GM18873 (cell line): ENCODE measurements around the gene ITPKC.

ENCODE experiments used
- ATAC-seq: cut with Tn5 transposase; IDR thresholded peaks from one replicate; pipeline ENCODE4 v1.9.1; 2021; ENCODE audit warnings: mild to moderate bottlenecking, moderate library complexity, moderate number of reproducible peaks; ENCODE audit not compliant: unreplicated experiment, low FRiP score

ITPKC gene

DNA sequence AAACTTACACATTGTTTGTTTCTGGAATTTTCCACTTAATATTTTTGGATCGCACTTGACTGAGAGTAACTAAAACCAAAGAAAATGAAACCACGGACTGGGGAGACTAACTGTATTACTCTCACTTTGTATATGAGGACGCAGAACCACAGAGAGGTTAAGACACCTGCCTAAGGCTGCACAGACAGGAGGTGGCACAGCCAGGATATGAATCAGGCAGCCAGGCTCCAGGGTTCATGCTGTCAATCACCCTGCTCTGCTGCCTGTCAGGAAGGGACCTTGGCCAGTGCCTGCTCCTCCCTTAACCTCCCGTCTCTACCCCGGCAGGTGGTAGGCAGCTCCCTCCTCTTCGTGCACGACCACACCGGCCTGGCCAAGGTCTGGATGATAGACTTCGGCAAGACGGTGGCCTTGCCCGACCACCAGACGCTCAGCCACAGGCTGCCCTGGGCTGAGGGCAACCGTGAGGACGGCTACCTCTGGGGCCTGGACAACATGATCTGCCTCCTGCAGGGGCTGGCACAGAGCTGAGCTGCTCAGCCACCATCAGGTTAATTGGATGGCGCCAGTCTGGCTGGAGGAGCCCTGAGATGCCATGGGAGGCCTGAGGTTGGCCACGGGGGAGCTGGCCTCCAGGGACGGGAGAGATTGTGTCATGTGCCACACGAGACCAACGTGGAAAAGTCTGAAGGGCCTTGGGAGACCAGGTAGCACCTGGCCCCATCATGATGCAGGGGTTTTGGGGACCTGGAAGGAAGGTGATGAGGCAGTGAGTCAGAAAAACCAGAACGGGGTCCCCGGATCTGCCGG, 22.3 kb downstream of the ITPKC start:
- no peak for ATAC-seq

GRCh38 chr19:40739871-40740703, 23.2 kb downstream of the ITPKC start:
- no peak for ATAC-seq

DNA sequence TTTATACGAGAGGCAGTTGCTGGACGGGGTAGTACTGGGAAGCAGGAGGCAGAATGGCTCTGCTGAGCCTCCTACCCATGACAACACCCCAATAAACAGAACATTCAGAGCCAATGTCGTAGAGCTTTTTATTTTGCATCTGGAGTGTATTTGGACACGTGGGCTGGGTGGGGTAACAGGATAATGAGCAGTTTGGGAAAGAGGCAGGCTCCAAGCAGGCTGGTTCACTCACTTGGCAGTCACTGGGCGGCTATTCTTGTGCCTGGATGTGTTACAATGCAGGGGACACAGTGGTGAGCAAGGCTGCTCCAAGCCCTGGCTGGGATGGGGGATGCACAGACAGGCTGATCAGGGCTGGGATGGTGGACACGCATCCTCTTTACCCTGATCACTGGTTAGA, 23.8 kb downstream of the ITPKC start:
- no peak for ATAC-seq

- ATAC-seq: no peak
Observed at GRCh38 chr19:40741527-40742390, 24.8 kb downstream of the ITPKC start.

- no peak for ATAC-seq
Observed at GRCh38 chr19:40742477-40742876, 25.6 kb downstream of the ITPKC start.

DNA sequence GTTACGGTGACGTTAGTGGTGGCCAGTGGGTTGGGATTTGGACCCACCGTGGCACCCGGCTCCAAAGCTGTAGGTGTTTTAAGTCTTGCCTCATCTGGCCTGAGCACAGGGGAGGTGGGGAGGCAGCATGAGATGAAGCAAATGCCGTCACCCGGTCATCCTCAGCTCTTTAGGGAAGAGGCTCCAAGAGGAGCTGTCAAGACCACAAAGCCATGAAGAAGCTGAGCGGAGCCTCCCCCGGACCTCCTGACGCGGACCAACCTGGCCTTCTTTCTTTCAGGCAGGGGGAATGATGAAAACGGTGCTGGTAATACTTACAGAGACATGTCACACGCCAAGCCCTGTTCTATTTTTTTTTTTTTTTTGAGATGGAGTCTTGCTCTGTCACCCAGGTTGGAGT, 26.0 kb downstream of the ITPKC start:
- no peak for ATAC-seq

DNA sequence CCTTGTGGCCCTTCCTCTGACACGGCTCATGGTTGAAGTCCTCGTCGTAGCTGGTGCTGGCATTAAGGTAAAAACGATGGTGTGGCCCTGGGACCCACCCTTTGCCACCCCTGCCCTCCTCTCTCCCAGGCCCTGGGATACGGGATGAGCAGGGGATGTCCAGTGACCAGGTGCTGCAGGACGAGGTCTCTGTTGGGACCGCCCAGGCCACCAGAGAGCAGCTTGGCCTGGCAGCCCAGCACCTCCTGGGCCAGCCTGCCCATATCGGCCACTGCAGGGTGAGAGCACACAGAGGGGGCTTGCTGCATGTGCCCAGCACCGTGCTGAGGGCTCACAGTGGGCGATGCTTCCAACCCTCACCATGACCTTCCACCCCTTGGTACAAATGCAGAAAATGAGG, 27.0 kb downstream of the ITPKC start:
- no peak for ATAC-seq

DNA sequence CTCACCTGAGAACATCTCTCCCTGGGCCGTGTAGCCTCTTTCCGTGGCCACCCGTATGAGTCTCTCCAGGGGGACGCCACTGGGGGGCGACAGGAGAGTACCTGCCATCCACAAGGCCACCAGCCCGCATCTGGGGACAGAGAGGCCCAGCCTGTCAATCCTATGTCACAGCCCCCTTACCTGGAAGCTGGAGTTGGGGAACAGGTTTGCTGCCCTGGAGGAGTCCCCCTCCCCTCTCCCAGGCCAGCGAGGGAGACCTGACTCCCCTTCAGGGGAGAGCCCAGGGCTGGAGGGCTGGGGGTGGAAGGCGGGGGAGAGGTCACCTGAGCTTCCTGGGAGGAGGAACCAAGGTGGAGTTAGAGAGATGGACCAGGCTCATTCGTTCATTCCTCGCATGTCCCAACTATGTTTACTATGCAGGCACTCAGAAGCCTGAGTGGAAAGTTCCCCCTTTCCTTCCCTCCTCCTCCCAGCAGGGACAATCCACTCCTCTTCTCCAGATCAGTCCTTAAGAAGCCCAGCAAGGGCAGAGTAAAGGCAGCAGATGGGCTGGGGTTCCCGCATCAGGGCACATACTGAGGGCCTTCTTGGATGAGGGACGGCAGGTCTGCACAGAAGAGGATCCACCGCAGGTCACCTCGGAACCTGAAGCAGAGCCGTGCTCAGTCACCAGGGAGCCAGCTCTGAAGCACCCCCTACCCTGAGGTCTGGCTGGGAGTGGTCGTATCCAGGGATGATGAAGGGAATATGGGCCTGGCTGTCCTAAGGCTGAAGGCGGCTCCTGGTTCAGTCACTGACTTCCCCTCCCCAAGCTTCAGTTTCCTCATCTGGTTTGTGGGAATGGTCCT, 27.9 kb downstream of the ITPKC start:
- ATAC-seq: no peak

- no peak for ATAC-seq
Observed at GRCh38 chr19:40745402-40745780, 28.5 kb downstream of the ITPKC start.

DNA sequence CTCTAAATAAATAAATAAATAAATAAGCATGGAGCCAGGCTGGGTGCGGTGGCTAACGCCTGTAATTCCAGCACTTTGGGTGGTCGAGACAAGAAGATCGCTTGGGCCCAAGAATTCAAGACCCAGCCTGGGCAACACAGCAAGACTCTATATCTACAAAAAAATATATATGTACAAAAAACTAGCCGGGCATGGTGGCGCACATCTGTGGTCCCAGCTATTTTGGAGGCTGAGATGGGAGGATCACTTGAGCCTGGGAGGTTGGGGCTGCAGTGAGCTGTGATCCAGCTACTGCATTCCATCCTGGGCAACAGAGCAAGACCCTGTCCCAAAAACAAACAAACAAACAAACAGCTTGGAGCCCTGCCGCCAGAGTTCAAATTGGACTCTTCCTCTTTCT, 30.6 kb downstream of the ITPKC start:
- no peak for ATAC-seq

DNA sequence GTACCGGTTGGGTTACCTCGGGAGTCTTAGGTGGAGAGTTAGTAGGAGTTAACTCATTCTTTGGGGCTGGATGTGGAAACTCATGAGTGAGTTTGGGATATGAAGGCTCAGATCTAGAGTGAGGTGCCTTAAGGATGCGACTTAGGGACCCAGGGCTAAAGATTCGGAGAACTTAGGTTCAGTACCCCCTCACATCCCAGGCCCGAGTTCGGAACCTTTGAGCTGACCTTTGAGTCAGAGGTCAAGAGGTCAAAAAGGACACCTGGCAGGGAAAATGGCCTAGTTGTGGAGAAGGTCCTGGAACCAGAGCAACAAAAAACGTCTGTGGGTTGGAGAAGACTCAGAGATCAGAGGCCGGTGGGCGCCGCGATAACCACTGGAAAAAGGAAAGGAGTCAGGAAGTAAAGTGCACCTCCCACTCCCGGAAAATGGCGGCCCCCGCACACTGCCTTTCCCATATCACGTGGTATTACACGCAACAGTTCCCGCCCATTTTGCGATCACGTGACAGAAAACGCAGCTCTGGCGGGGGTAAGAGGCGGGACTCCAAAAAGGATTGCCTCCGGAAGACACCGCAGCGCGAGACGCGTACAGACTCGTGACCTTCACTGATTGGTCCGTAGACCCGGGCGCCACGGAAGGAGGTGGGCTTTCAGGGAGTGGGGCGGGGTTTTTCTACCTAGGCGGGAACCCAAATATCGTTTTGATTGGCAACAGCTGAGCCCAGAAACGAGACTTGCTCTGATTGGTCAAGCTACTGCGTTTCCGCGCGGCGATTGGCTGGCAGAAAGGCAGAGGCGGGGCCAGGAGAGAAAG, 33.4 kb downstream of the ITPKC start, which contains the start of gene ACTMAP:
TSS of gene ACTMAP (minus strand) at position 420 of the 816 bp plus-strand sequence. CDS start 674 bp downstream, outside the sequence.
- peak; percentile 83 for ATAC-seq

DNA sequence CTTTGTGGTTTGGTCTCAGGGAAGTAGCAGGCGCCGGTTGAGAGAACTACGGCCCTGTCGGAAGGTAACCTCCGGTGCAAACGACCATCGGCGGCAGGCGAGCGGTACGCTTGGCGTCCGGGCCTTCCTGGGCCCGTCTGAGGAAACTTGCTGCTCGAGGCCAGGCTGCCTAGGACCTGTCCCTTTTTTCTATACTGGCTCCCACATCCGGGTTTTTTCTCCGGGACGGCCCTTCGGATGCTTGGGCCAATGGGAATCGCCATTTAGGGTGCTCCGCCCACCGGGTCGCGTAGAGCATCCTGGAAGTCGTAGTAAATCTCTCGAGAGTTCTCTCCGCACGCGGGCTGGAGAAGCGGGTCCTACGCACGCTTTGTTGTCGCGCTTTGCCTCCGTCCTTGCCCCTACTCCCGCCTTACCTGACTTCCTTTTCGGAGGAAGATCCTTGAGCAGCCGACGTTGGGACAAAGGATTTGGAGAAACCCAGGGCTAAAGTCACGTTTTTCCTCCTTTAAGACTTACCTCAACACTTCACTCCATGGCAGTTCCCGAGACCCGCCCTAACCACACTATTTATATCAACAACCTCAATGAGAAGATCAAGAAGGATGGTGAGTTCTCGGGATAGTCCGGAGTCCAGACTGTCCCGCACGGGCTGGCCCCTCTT, 34.1 kb downstream of the ITPKC start, which contains the start of gene SNRPA:
TSS of gene SNRPA (plus strand) at position 330 of the 664 bp plus-strand sequence. CDS start at position 536, 206 bp downstream.
- peak; percentile 40 for ATAC-seq

- ATAC-seq: no peak
Observed at GRCh38 chr19:40752257-40752781, 35.4 kb downstream of the ITPKC start.

- no peak for ATAC-seq
Observed at GRCh38 chr19:40754611-40755247, 37.8 kb downstream of the ITPKC start.

DNA sequence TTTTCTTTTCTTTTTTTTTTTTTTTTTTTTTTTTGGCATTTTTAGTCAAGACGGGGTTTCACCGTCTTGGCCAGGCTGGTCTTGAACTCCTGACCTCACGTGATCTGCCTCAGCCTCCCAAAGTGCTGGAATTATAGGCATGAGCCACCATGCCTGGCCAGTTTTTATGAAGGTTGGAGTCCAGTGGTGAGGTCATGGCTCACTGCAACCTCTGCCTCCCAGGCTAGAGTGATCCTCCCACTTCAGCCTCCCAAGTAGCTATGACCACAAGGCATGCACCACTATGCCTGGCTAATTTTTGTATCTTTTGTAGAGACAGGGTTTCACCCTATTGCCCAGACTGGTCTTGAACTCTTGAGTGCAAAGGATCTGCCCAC, 38.3 kb downstream of the ITPKC start:
- ATAC-seq: no peak

DNA sequence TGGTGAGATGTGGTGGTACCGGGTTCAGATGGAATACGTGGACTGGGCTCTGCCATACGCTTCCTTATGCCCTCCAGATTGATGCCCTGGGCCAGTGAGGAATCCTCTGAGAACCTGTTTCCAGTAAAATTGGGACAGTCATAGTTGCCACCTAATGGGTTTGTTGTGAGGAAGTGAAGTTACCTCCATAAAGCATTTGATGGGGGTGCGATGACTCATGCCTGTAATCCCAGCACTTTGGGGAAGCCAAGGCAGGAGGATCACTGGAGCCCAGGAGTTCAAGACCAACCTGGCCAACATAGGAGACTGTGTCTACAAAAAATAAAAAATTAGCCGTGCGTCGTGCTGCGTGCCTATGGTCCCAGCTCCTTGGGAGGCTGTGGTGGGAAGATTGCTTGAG, 38.9 kb downstream of the ITPKC start:
- no peak for ATAC-seq

GRCh38 chr19:40756502-40757110, 39.7 kb downstream of the ITPKC start:
- ATAC-seq: no peak
